Ectodermal cell (in vitro differentiated cells): ENCODE measurements around the gene LAMA2.

Source experiments
- H3K27ac ChIP-seq: 2 replicates; pipeline ENCODE4 v1.7.0; 2013; ENCODE audit warnings: mild to moderate bottlenecking, low read depth, low read length; ENCODE audit not compliant: insufficient read depth, poor library complexity, severe bottlenecking
- H3K27me3 ChIP-seq: 2 replicates; pipeline ENCODE4 v1.7.0; 2013; ENCODE audit warnings: mild to moderate bottlenecking, low read length; ENCODE audit not compliant: insufficient read depth, control insufficient read depth, poor library complexity, severe bottlenecking
- H3K36me3 ChIP-seq: one replicate; pipeline ENCODE4 v1.7.0; 2013; ENCODE audit warnings: low read length; ENCODE audit not compliant: control insufficient read depth, insufficient read depth
- H3K4me1 ChIP-seq: one replicate; pipeline ENCODE4 v1.7.0; 2013; ENCODE audit warnings: low read length; ENCODE audit not compliant: control insufficient read depth, insufficient read depth
- H3K4me3 ChIP-seq: 2 replicates; pipeline ENCODE4 v1.7.0; 2013; ENCODE audit warnings: low read depth, low read length, control low read depth; ENCODE audit not compliant: insufficient read depth
- H3K9me3 ChIP-seq: 2 replicates; pipeline ENCODE4 v1.7.0; 2013; ENCODE audit warnings: mild to moderate bottlenecking, low read length, moderate library complexity; ENCODE audit not compliant: control insufficient read depth
- WGBS, 2 experiments: methylation state at CpG; one replicate each; pipeline ENCODE4 v1.1.7; 2013; ENCODE audit warnings: missing lambda C conversion rate in 2 of 2; 5-methylcytosine and 5-hydroxymethylcytosine counted together

Gene LAMA2

DNA sequence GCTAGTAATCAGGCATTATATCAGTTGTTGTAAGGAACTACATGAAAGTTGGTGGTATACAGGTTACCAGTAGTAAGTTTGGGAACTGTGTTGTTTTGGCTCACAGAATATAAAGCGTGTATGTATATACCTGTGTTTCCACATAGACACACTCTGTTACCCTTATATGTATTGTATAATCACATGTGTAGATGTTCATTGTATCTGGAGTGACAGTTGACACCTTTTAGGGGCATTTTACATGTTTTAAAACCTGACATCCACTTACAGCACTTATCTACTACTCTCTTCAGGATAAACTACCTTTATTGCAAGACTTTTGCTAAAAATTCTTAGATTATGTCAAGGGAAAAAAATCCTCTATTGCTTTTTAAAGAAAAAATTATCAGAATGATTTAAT, 228.9 kb downstream of the LAMA2 start:
- H3K9me3 ChIP-seq: no peaks in the 10 kb centered on the region
- H3K27me3 ChIP-seq: no peaks in the 10 kb centered on the region
- no peak overlapping the region for H3K27ac ChIP-seq
- WGBS, 2 experiments: no CpG with 5 or more reads among the region's 1 CpG
- no peak overlapping the region for H3K4me3 ChIP-seq
- no peaks in the 10 kb centered on the region for H3K4me1 ChIP-seq
- H3K36me3 ChIP-seq: no peaks in the 10 kb centered on the region

DNA sequence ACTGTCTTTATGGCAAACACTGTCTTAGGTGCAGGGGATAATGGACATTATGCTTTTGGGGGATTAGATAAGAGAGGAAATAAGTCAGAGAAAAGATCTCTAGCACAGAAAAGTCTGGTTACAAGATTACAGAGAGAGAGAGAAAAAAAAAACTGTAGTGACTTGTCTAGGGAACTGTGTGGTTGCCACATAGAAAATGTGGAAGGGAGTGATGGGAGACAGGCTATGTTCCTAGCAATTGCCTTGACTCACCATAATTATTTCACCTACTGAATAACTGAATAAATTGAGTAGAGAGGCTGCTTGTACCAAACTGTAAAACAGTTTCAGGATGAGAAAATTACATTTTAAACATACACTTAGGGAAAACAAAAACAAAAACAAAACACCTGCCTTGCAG, 229.7 kb downstream of the LAMA2 start:
- no peaks in the 10 kb centered on the region for H3K27me3 ChIP-seq
- no peak overlapping the region for H3K27ac ChIP-seq
- H3K4me3 ChIP-seq: no peak overlapping the region
- H3K36me3 ChIP-seq: no peaks in the 10 kb centered on the region
- no peaks in the 10 kb centered on the region for H3K4me1 ChIP-seq
- H3K9me3 ChIP-seq: no peaks in the 10 kb centered on the region

GRCh38 chr6:129113637-129114036, 230.7 kb downstream of the LAMA2 start:
- Histone ChIP-seq H3K27me3 (no peaks in the 10 kb centered on the region), H3K27ac (no peak overlapping the region), H3K9me3 (no peaks in the 10 kb centered on the region), H3K36me3 (no peaks in the 10 kb centered on the region), H3K4me1 (no peaks in the 10 kb centered on the region), H3K4me3 (no peak overlapping the region)
- 89 to 100% methylated on average over 1 of the region's 1 CpG for WGBS, 2 experiments

- H3K27me3 ChIP-seq: no peaks in the 10 kb centered on the region
- H3K9me3 ChIP-seq: no peaks in the 10 kb centered on the region
- no peak overlapping the region for H3K27ac ChIP-seq
- 89 to 90% methylated on average over 3 to 4 of the region's 5 CpGs for WGBS, 2 experiments
- no peaks in the 10 kb centered on the region for H3K4me1 ChIP-seq
- no peak overlapping the region for H3K4me3 ChIP-seq
- H3K36me3 ChIP-seq: no peaks in the 10 kb centered on the region
These were observed 231.9 kb downstream of the LAMA2 start for GRCh38 chr6:129114636-129115391.

GRCh38 chr6:129115471-129115870, 232.5 kb downstream of the LAMA2 start:
- 87% methylated on average over 3 of the region's 3 CpGs; no CpG with 5 or more reads in 1 of the 2 experiments for WGBS, 2 experiments
- no peaks in the 10 kb centered on the region for H3K4me1 ChIP-seq

DNA sequence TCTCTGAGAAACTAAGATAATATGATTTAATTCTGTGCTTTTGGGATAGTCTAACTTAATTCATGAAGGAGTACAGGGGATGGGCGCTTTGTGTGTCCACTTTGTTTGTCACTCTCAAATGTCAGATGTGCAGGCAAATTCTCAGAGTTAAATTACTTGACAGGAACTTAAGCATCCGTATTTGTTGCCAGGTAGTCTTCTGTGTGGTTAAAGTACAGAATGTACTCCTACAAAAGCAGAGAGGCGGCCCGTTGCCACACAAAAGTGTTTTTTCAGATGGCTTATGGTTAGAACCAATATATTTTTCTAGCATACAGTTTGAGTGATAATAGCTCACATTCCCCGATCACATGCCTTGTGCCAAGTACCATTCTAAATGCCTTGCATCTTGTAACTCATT, 234.4 kb downstream of the LAMA2 start:
- Histone ChIP-seq H3K4me1 (no peaks in the 10 kb centered on the region), H3K36me3 (no peaks in the 10 kb centered on the region)
- WGBS, 2 experiments: 96% methylated on average over 5 of the region's 5 CpGs

More at GRCh38 chr6:129115471-129115870, 232.5 kb downstream of the LAMA2 start:
- H3K9me3 ChIP-seq: no peaks in the 10 kb centered on the region
- H3K27me3 ChIP-seq: no peaks in the 10 kb centered on the region
- H3K36me3 ChIP-seq: no peaks in the 10 kb centered on the region
- no peak overlapping the region for H3K27ac ChIP-seq
- H3K4me3 ChIP-seq: no peak overlapping the region

GRCh38 chr6:129120856-129121638, 238.1 kb downstream of the LAMA2 start:
- Histone ChIP-seq H3K36me3 (no peaks in the 10 kb centered on the region), H3K4me1 (no peaks in the 10 kb centered on the region), H3K27me3 (no peaks in the 10 kb centered on the region), H3K27ac (no peak overlapping the region), H3K4me3 (no peak overlapping the region), H3K9me3 (no peaks in the 10 kb centered on the region)
- WGBS, 2 experiments: 66 to 67% methylated on average over 1 to 2 of the region's 3 CpGs

More for the DNA sequence above, 234.4 kb downstream of the LAMA2 start:
- Histone ChIP-seq H3K4me3 (no peak overlapping the region), H3K27ac (no peak overlapping the region), H3K27me3 (no peaks in the 10 kb centered on the region), H3K9me3 (no peaks in the 10 kb centered on the region)

GRCh38 chr6:129124347-129124746, 241.4 kb downstream of the LAMA2 start:
- 100% methylated on average over 1 of the region's 1 CpG for WGBS, 2 experiments
- H3K27ac ChIP-seq: no peak overlapping the region
- H3K4me1 ChIP-seq: no peaks in the 10 kb centered on the region
- H3K9me3 ChIP-seq: no peaks in the 10 kb centered on the region
- no peaks in the 10 kb centered on the region for H3K36me3 ChIP-seq
- H3K27me3 ChIP-seq: no peaks in the 10 kb centered on the region
- H3K4me3 ChIP-seq: no peak overlapping the region

- Histone ChIP-seq H3K4me1 (no peaks in the 10 kb centered on the region), H3K27me3 (no peaks in the 10 kb centered on the region), H3K36me3 (no peaks in the 10 kb centered on the region), H3K9me3 (no peaks in the 10 kb centered on the region), H3K4me3 (no peak overlapping the region), H3K27ac (no peak overlapping the region)
These were observed 247.2 kb downstream of the LAMA2 start for GRCh38 chr6:129130106-129130505.

DNA sequence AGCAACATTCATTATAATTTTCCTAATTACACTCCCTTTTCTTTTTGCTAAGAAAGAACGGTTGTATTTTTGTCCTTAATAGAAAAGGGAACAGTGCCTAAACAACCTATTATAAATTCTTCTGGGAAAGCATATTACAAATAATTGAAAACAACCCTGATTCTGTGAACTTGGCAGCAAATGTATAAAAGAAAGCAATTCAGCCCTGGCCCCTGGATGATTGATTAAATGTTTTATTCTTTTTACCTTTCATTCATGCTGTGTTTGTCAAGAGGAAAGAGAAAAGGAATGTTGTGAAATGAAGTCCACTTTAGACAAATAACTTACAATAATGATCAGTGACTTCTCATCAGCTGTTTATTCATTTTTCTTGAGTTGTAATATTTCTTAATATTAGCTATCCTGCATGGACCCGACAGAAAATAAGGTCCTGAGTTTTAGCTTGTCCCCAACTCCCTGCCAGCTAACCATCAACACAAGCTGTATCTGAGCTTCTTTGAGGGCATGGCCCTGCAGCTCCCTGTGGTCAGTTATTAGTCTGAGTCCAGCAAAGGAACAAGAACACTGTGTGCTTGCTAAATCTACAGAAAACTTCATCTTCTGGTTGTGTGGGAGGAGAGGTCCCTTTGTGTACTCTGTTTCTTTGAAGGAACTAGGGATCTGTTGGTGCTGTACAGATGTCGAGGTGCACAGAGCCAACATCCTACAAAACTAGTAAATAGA, 248.2 kb downstream of the LAMA2 start:
- H3K36me3 ChIP-seq: no peaks in the 10 kb centered on the region
- H3K27ac ChIP-seq: no peak overlapping the region
- H3K27me3 ChIP-seq: no peaks in the 10 kb centered on the region
- no peaks in the 10 kb centered on the region for H3K9me3 ChIP-seq
- H3K4me1 ChIP-seq: no peaks in the 10 kb centered on the region
- WGBS, 2 experiments: 90 to 95% methylated on average over 2 to 3 of the region's 3 CpGs
- no peak overlapping the region for H3K4me3 ChIP-seq
